Transverse colon (tissue), 4 donors: ENCODE data around the gene SEC16A.

Experiments used
- POLR2AphosphoS5 ChIP-seq, 3 donors: sonication (generic); formaldehyde crosslinking; IDR thresholded peaks; one replicate each; pipeline ENCODE4 v1.6.1; 2016; ENCODE audit warnings: antibody characterized with exemption in 3 of 3
- TF ChIP-seq, protein P1 (sequence below), 5 experiments: fragments of 200-600 bp in 3 of 5; fragments of 450-650 bp in 2 of 5; sonication (generic) in 3 of 5; IDR thresholded peaks; 1 replicate in 2 of 5; 2 replicates in 3 of 5; pipeline ENCODE4 v1.5.1; 2016 to 2017; ENCODE audit warnings: antibody characterized with exemption in 5 of 5, inconsistent platforms in 3 of 5, mild to moderate bottlenecking in 2 of 5, moderate library complexity in 1 of 5

DNA sequence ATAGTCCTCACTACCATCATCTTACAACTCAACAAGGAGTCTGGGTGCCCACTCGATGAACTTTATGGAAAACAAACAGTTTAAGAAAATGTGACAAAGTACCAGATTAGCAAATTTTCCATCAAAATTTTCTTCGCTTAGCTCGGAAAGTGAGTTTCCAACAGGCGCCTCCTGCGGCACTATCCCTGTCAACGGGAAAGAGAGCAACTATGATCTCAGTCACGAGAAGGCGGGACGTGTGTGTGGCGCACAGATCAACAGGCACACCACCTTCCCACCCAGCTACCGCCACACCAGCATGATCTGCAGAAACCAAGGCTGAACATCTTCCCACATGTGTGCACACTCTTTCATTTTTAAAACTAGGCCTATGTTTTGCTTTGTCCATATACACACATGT, 29.5 kb downstream of the SEC16A start:
- no peak for TF ChIP-seq POLR2AphosphoS5 (IDR thresholded peaks at IDR 0.05)
- TF ChIP-seq, protein P1, sequence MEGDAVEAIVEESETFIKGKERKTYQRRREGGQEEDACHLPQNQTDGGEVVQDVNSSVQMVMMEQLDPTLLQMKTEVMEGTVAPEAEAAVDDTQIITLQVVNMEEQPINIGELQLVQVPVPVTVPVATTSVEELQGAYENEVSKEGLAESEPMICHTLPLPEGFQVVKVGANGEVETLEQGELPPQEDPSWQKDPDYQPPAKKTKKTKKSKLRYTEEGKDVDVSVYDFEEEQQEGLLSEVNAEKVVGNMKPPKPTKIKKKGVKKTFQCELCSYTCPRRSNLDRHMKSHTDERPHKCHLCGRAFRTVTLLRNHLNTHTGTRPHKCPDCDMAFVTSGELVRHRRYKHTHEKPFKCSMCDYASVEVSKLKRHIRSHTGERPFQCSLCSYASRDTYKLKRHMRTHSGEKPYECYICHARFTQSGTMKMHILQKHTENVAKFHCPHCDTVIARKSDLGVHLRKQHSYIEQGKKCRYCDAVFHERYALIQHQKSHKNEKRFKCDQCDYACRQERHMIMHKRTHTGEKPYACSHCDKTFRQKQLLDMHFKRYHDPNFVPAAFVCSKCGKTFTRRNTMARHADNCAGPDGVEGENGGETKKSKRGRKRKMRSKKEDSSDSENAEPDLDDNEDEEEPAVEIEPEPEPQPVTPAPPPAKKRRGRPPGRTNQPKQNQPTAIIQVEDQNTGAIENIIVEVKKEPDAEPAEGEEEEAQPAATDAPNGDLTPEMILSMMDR (IDR thresholded peaks at IDR 0.05): no peak
